MM.1S (cell line): ENCODE data around the gene DCDC1.

Experiments used
- CTCF ChIP-seq: fragments of 300-600 bp; sonication (generic); IDR thresholded peaks from 2 replicates; pipeline ENCODE4 v1.5.1; 2016; ENCODE audit warnings: antibody characterized with exemption, low read length, mixed read lengths
- EZH2 ChIP-seq: fragments of 300-600 bp; sonication (generic); optimal IDR thresholded peaks from 2 replicates; pipeline ENCODE3; 2017; ENCODE audit warnings: low read depth, mild to moderate bottlenecking, antibody characterized with exemption, low read length, mixed read lengths

GRCh38 chr11:31412946-31413345, 43.4 kb upstream of the DCDC1 start:
- TF ChIP-seq CTCF: no peak
- TF ChIP-seq EZH2: no peak
